Right lobe of liver (tissue), 6 donors: ENCODE data around the gene VAV2. TPM values are rescaled to one million over a fixed set of nuclear protein-coding genes. Genes with fewer than 3 reads are reported as not detected.
"Not testable (repeated sequence)": the region's sequence is repeated elsewhere in the genome, so short reads cannot be mapped to it uniquely, and the experiment has no call there.

Experiments used
- ATAC-seq, 4 donors: fragments of 200-7000 bp; cut with Tn5 transposase; one replicate each; pipeline ENCODE4 v1.9.1; 2020; ENCODE audit warnings: mild to moderate bottlenecking in 4 of 4, moderate library complexity in 4 of 4
- DNase-seq, 3 donors: peaks; one replicate each; pipeline ENCODE4 v3.0.0-alpha.2; 2020
- H3K27ac ChIP-seq, 3 donors: fragments of 200-600 bp; one replicate each; pipeline ENCODE4 v1.8.0; 2022
- H3K27me3 ChIP-seq, 2 donors: fragments of 200-600 bp; one replicate each; pipeline ENCODE4 v1.8.0; 2022
- H3K36me3 ChIP-seq, 4 donors: fragments of 200-600 bp; sonication (generic) in 1 of 4; one replicate each; pipeline versions ENCODE4 v1.5.1 to v1.8.0; 2017 to 2022; ENCODE audit warnings: control low read depth in 1 of 4
- H3K4me1 ChIP-seq, 4 donors: fragments of 200-600 bp; sonication (generic) in 1 of 4; one replicate each; pipeline versions ENCODE4 v1.5.1 to v1.8.0; 2017 to 2022; ENCODE audit warnings: control low read depth in 1 of 4
- H3K4me3 ChIP-seq, 3 donors: fragments of 200-600 bp; one replicate each; pipeline ENCODE4 v1.8.0; 2022
- H3K9me3 ChIP-seq, 4 donors: fragments of 200-600 bp; sonication (generic) in 1 of 4; one replicate each; pipeline versions ENCODE4 v1.5.1 to v1.8.0; 2017 to 2022; ENCODE audit warnings: control low read depth in 1 of 4
- POLR2A ChIP-seq: fragments of 450-650 bp; IDR thresholded peaks from one replicate; pipeline ENCODE4 v1.6.1; 2017; ENCODE audit warnings: antibody characterized with exemption, mild to moderate bottlenecking
- WGBS: methylation state at CpG from one replicate; pipeline ENCODE4 v1.1.6; 2018; ENCODE audit warnings: low coverage, low lambda C conversion rate; ENCODE audit not compliant: insufficient coverage; ENCODE audit errors: missing lambda C conversion rate; 5-methylcytosine and 5-hydroxymethylcytosine counted together
- intact Hi-C, 2 donors: fragments of 100-400 bp; cut with DNase I; formaldehyde crosslinking; loops; one replicate each; pipeline versions ENCODE4 v1.11.2 to v1.14.1; 2022
- total RNA-seq, 6 experiments: library from RNA; depleted of rRNA in 2 of 6; stranded (reverse); fragments of >200 nt in 2 of 6; fragmentation: NEBNext Ultra II Directional in 3 of 6; extraction: Animal tissue kit (Norgen Biotek cat#: 25700) in 3 of 6; gene quantifications; one replicate each; pipeline versions ENCODE4 v1.1.0 to v1.2.4, GENCODE V29; 2016 to 2023
- TF ChIP-seq, protein P1 (sequence below), 4 donors: fragments of 200-600 bp in 3 of 4; fragments of 450-650 bp in 1 of 4; IDR thresholded peaks; one replicate each; pipeline versions ENCODE4 v1.5.1 to v1.8.0; 2016 to 2022; ENCODE audit warnings: antibody characterized with exemption in 4 of 4, mild to moderate bottlenecking in 2 of 4
- donor health status: DM: no; HTN: yes; CAD: no.
- donor health status: DM: no; HTN: no; CAD: no.
- donor health status: DM: no; HTN: no; CAD: no.
- donor health status: DM: no; HTN: yes; CAD: no.
- donor health status: DM: no; HTN: yes; CAD: no.

The VAV2 gene
- total RNA-seq, 6 experiments from 2014 or later = 30.1 to 44.3 (median 34.9) TPM

- no peak overlapping the region for H3K4me3 ChIP-seq
- H3K36me3 ChIP-seq = no peaks in the 10 kb centered on the region
- WGBS = 47% methylated on average over 9 of the region's 14 CpGs
- TF ChIP-seq, protein P1, sequence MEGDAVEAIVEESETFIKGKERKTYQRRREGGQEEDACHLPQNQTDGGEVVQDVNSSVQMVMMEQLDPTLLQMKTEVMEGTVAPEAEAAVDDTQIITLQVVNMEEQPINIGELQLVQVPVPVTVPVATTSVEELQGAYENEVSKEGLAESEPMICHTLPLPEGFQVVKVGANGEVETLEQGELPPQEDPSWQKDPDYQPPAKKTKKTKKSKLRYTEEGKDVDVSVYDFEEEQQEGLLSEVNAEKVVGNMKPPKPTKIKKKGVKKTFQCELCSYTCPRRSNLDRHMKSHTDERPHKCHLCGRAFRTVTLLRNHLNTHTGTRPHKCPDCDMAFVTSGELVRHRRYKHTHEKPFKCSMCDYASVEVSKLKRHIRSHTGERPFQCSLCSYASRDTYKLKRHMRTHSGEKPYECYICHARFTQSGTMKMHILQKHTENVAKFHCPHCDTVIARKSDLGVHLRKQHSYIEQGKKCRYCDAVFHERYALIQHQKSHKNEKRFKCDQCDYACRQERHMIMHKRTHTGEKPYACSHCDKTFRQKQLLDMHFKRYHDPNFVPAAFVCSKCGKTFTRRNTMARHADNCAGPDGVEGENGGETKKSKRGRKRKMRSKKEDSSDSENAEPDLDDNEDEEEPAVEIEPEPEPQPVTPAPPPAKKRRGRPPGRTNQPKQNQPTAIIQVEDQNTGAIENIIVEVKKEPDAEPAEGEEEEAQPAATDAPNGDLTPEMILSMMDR (IDR thresholded peaks at IDR 0.05) = no peak
- no peak for TF ChIP-seq POLR2A
- no peak overlapping the region for H3K27ac ChIP-seq
- intact Hi-C loops = no loop called here
- H3K27me3 ChIP-seq = no peaks in the 10 kb centered on the region
- H3K4me1 ChIP-seq = peaks cover 0 to 5% (median 1%) of the 10 kb centered on the region in 4 donors
- DNase-seq (no peak), ATAC-seq (no peak)
- H3K9me3 ChIP-seq = no peaks in the 10 kb centered on the region
These were observed 63.8 kb downstream of the VAV2 start for GRCh38 chr9:133928248-133928764.

DNA sequence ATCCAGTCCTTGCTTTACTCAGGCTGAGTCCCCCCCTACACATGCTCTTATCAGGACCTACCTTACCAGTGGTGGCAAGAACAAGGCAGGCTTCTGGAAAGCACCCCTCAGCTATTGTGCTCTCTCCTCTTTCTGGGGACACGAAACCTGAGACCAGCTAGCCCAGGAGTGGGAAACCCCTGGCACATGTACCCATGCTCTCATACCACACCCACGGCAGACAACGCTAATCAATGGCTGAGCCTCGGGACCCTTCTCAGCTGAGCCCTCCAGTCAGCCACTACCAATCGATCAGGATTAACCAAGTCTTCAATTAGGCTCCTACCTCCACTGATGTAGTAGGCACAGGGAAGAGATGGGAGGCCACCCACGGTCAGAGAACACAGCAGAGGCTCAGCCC, 65.1 kb downstream of the VAV2 start:
- Histone ChIP-seq H3K36me3 (no peaks in the 10 kb centered on the region), H3K4me3 (no peak overlapping the region), H3K9me3 (no peaks in the 10 kb centered on the region), H3K27ac (no peak overlapping the region), H3K27me3 (no peaks in the 10 kb centered on the region), H3K4me1 (no peaks in the 10 kb centered on the region)
- intact Hi-C loops = no loop called here
- WGBS = 50% methylated on average over 4 of the region's 6 CpGs
- DNase-seq = no peak
- TF ChIP-seq, protein P1 (IDR thresholded peaks at IDR 0.05) = no peak
- no peak for TF ChIP-seq POLR2A
- no peak for ATAC-seq

DNA sequence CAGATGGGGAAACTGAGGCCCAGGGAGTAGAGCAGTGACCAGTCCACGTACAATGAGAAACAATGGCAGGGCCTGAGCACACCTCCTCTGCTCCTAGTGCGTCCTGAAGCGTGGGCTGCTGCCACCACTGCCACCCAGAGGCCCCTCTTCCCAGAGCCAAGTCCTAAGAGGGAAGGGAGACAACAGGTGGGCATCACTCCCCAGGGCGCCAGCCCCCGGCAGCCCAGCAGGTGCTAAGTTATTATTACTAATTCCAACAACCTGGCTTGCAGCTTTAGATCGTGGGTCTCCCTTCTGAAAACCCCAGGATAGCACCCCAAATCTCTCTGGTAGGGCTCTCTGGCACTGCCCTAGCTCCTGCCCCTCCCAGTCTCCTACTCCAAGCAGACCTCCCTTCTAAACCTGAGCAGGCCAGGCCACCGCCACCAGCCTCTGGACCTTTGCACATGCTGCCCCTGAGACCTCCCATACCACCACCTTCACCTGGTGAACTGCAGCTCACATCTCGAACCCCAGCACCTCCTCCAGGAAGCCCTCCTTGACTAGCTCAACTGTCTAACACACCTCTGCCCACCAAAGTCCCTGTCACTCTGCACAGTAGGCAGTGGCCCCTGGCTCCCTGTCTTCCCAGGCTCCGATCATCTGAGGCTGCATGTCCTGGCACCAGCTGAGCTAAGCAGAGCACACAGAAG, 65.8 kb downstream of the VAV2 start:
- Histone ChIP-seq H3K4me1 (no peaks in the 10 kb centered on the region), H3K27ac (no peak overlapping the region), H3K27me3 (no peaks in the 10 kb centered on the region), H3K36me3 (no peaks in the 10 kb centered on the region), H3K9me3 (no peaks in the 10 kb centered on the region), H3K4me3 (no peak overlapping the region)
- intact Hi-C loops = no loop called here
- WGBS = 96% methylated on average over 5 of the region's 9 CpGs
- DNase-seq = no peak
- TF ChIP-seq, protein P1 (IDR thresholded peaks at IDR 0.05) = no peak
- no peak for TF ChIP-seq POLR2A
- no peak for ATAC-seq

- ATAC-seq (no peak), DNase-seq (no peak)
- no peaks in the 10 kb centered on the region for H3K4me1 ChIP-seq
- H3K27me3 ChIP-seq = no peaks in the 10 kb centered on the region
- no peaks in the 10 kb centered on the region for H3K9me3 ChIP-seq
- H3K36me3 ChIP-seq = no peaks in the 10 kb centered on the region
- intact Hi-C loops = no loop called here
- H3K27ac ChIP-seq = no peak overlapping the region
- no CpG with 5 or more reads among the region's 5 CpGs for WGBS
- H3K4me3 ChIP-seq = no peak overlapping the region
- TF ChIP-seq, protein P1 (IDR thresholded peaks at IDR 0.05) = no peak
- TF ChIP-seq POLR2A = no peak
These were observed 67.7 kb downstream of the VAV2 start for GRCh38 chr9:133924453-133924852.

DNA sequence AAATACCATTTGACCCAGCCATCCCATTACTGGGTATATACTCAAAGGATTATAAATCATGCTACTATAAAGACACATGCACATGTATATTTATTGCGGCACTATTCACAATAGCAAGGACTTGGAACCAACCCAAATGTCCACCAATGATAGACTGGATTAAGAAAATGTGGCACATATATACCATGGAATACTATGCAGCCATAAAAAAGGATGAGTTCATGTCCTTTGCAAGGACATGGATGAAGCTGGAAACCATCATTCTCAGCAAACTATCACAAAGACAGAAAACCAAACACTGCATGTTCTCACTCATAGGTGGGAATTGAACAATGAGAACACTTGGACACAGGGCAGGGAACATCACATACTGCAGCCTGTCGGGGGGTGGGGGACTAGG, 68.5 kb downstream of the VAV2 start:
- H3K4me1 ChIP-seq, intact Hi-C loops, H3K9me3 ChIP-seq, DNase-seq, ATAC-seq, H3K4me3 ChIP-seq, H3K27me3 ChIP-seq, H3K27ac ChIP-seq, H3K36me3 ChIP-seq: not testable (repeated sequence)
- WGBS = 100% methylated on average over 2 of the region's 2 CpGs
